ENCODE data around the gene MAB21L4. TPM values are rescaled to one million over a fixed set of nuclear protein-coding genes. Genes with fewer than 3 reads are reported as not detected.

Gene MAB21L4
- total RNA-seq, 1 experiment from 2014 or later: 0.21 TPM

- in situ Hi-C loops (cut with HindIII; ENCODE audit: low pct_unique_long_range_greater_than_20kb, low sequenced_read_pairs) (no loop called here), intact Hi-C loops (cut with micrococcal nuclease; ENCODE audit: unreplicated experiment) (no loop called here)
- Histone ChIP-seq H3K4me1 (ENCODE audit: control insufficient read depth, insufficient read depth, low read length) (no peaks in the 10 kb centered on the region), H3K9me3 (ENCODE audit: control insufficient read depth, insufficient read depth, low read depth, low read length) (no peaks in the 10 kb centered on the region), H3K4me3 (ENCODE audit: low read depth in 2 of 2, low read length in 2 of 2) (no peak within 1 kb of the TSS), H3K27me3 (ENCODE audit: control insufficient read depth, insufficient read depth, low read length) (no peaks in the 10 kb centered on the region; the same call in 1 of the 2 replicates), H3K36me3 (ENCODE audit: control insufficient read depth, insufficient read depth, low read length) (no peaks in the 10 kb centered on the region), H3K27ac (ENCODE audit: low read length) (no peak within 1 kb of the TSS)
- TF ChIP-seq CTCF (IDR thresholded peaks at IDR 0.05): no peak
- TF ChIP-seq POLR2AphosphoS5 (IDR thresholded peaks at IDR 0.05; ENCODE audit: low read depth, low read length): no peak
- no peak for TF ChIP-seq REST (IDR thresholded peaks at IDR 0.05; ENCODE audit: insufficient read depth in 1 of 2, low read depth in 2 of 2, low read length in 1 of 2)
- TF ChIP-seq TCF7L2 (IDR thresholded peaks at IDR 0.05; ENCODE audit: low read depth, low read length): no peak
- TF ChIP-seq SIN3A (IDR thresholded peaks at IDR 0.05; ENCODE audit: borderline replicate concordance, insufficient read depth, low read depth, low read length): no peak
- DNase-seq (ENCODE audit: low read depth, low spot score): no peak
- ChIA-PET CTCF (no interaction called here), POLR2A (no interaction called here)
- BruUV-seq (replicated peaks): no TSS peak
- ATAC-seq: no peak
These were observed 27.5 kb downstream of the MAB21L4 start, which contains the start of gene AGXT for GRCh38 chr2:240868286-240869108. AGXT (plus strand) TSS chr2:240868824; CDS start chr2:240868866, 42 bp downstream.

- ATAC-seq: no peak
- Histone ChIP-seq H3K4me1 (ENCODE audit: control insufficient read depth, insufficient read depth, low read length) (no peaks in the 10 kb centered on the region), H3K36me3 (ENCODE audit: control insufficient read depth, insufficient read depth, low read length) (no peaks in the 10 kb centered on the region), H3K27ac (ENCODE audit: low read length) (no peak overlapping the region), H3K4me3 (ENCODE audit: low read depth in 2 of 2, low read length in 2 of 2) (no peak overlapping the region), H3K27me3 (ENCODE audit: control insufficient read depth, insufficient read depth, low read length) (no peaks in the 10 kb centered on the region; the same call in 1 of the 2 replicates), H3K9me3 (ENCODE audit: control insufficient read depth, insufficient read depth, low read depth, low read length) (no peaks in the 10 kb centered on the region)
- POLR2A ChIA-PET: no interaction called here
- no TSS peak for BruUV-seq (replicated peaks)
- CTCF ChIA-PET: no interaction called here
- in situ Hi-C loops (cut with HindIII; ENCODE audit: low pct_unique_long_range_greater_than_20kb, low sequenced_read_pairs): no loop called here
- no peak for DNase-seq (ENCODE audit: low read depth, low spot score)
- TF ChIP-seq CTCF (IDR thresholded peaks at IDR 0.05) (no peak), REST (IDR thresholded peaks at IDR 0.05; ENCODE audit: insufficient read depth in 1 of 2, low read depth in 2 of 2, low read length in 1 of 2) (no peak), POLR2AphosphoS5 (IDR thresholded peaks at IDR 0.05; ENCODE audit: low read depth, low read length) (no peak), SIN3A (IDR thresholded peaks at IDR 0.05; ENCODE audit: borderline replicate concordance, insufficient read depth, low read depth, low read length) (no peak), TCF7L2 (IDR thresholded peaks at IDR 0.05; ENCODE audit: low read depth, low read length) (no peak)
- intact Hi-C loops (cut with micrococcal nuclease; ENCODE audit: unreplicated experiment): no loop called here
These were observed 30.6 kb downstream of the MAB21L4 start for GRCh38 chr2:240865391-240865790.
